Measurements from ENCODE around the gene PPIL4.

GRCh38 chr6:149456311-149457021 is 89.4 kb downstream of the PPIL4 start:
- TF ChIP-seq FOXP2 (optimal IDR thresholded peaks at IDR 0.05; ENCODE audit: control extremely low read depth, extremely low read length, insufficient read depth) (no peak), EZH2 (IDR thresholded peaks at IDR 0.05) (no peak), POLR2AphosphoS5 (IDR thresholded peaks at IDR 0.05; ENCODE audit: borderline replicate concordance, low read depth, low read length) (no peak)

Measured in SK-N-MC (cell line).